Omental fat pad (tissue), 4 donors: ENCODE results near the gene PIK3R5. TPM values are rescaled to one million over a fixed set of nuclear protein-coding genes. Genes with fewer than 3 reads are reported as not detected.

Experiments
- ATAC-seq: fragments of 150-250 bp; one replicate; pipeline ENCODE4 v1.9.1; 2016; ENCODE audit warnings: mild to moderate bottlenecking, moderate library complexity; ENCODE audit not compliant: low FRiP score
- DNase-seq: peaks from one replicate; pipeline ENCODE4 v3.0.0-alpha.2; 2019; ENCODE audit warnings: low spot score
- CTCF ChIP-seq, 3 donors: fragments of 450-650 bp; IDR thresholded peaks; one replicate each; pipeline ENCODE4 v1.5.1; 2016 to 2017; ENCODE audit warnings: antibody characterized with exemption in 3 of 3, mild to moderate bottlenecking in 3 of 3, moderate library complexity in 2 of 3
- total RNA-seq, 4 donors: library from RNA; depleted of rRNA; stranded (reverse); fragments of >200 nt; gene quantifications; one replicate each; pipeline ENCODE4 v1.1.0, GENCODE V29; 2016

Gene PIK3R5
- total RNA-seq, 4 donors from 2014 or later: 18.9 to 60.2 (median 37.8) TPM

- no peak for ATAC-seq
- DNase-seq: no peak
- no peak for TF ChIP-seq CTCF (IDR thresholded peaks at IDR 0.05)
These were observed 20.8 kb downstream of the PIK3R5 start for GRCh38 chr17:8944748-8945147.

- DNase-seq (no peak), ATAC-seq (no peak)
- TF ChIP-seq CTCF (IDR thresholded peaks at IDR 0.05): no peak
These were observed 21.4 kb downstream of the PIK3R5 start for GRCh38 chr17:8944083-8944482.

- no peak for ATAC-seq
- no peak for TF ChIP-seq CTCF (IDR thresholded peaks at IDR 0.05)
- DNase-seq: no peak
These were observed 23.4 kb downstream of the PIK3R5 start for GRCh38 chr17:8941980-8942622.

- no peak for ATAC-seq
- no peak for TF ChIP-seq CTCF (IDR thresholded peaks at IDR 0.05)
- DNase-seq: no peak
These were observed 24.0 kb downstream of the PIK3R5 start for GRCh38 chr17:8941520-8941919.

GRCh38 chr17:8940866-8941471, 24.5 kb downstream of the PIK3R5 start:
- no peak for TF ChIP-seq CTCF (IDR thresholded peaks at IDR 0.05)
- no peak for ATAC-seq
- no peak for DNase-seq

- ATAC-seq (no peak), DNase-seq (no peak)
- no peak for TF ChIP-seq CTCF (IDR thresholded peaks at IDR 0.05)
These were observed 25.8 kb downstream of the PIK3R5 start for GRCh38 chr17:8939496-8940334.
